ENCODE results near the gene SUMO3.

SUMO3 gene

GRCh38 chr21:44779417-44780136 is 38.3 kb downstream of the SUMO3 start:
- DNase-seq: no peak

DNA sequence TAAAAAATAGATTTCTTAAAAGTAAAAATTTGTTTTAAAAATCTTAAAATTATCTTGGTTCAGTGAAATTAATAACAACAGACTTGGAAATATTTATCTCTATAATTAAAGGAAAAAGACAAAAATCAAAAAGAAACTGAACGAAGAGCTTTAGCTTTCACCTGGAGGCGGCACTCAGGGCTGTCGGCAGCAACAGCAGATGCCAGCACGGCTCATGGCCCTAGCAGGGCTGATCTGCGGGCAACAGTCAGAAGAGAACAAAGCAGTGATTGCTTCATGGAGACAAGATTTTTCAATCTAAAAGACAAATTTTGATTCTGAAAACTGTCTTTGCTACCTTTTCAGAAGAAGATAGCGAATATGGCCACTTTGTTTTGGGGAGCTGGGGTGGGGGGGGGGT is 38.9 kb downstream of the SUMO3 start:
- no peak for TF ChIP-seq POLR2A (IDR thresholded peaks at IDR 0.05; ENCODE audit: low read length)
- TF ChIP-seq GATA1 (IDR thresholded peaks at IDR 0.05; ENCODE audit: low read depth, low read length): no peak
- no peak for DNase-seq

More at GRCh38 chr21:44779417-44780136, 38.3 kb downstream of the SUMO3 start:
- TF ChIP-seq POLR2A (IDR thresholded peaks at IDR 0.05; ENCODE audit: low read length) (no peak), GATA1 (IDR thresholded peaks at IDR 0.05; ENCODE audit: low read depth, low read length) (no peak)

- TF ChIP-seq POLR2A (IDR thresholded peaks at IDR 0.05; ENCODE audit: low read length): no peak
- no peak for TF ChIP-seq GATA1 (IDR thresholded peaks at IDR 0.05; ENCODE audit: low read depth, low read length)
- no peak for DNase-seq
These were observed 39.4 kb downstream of the SUMO3 start for GRCh38 chr21:44778499-44778911.

DNA sequence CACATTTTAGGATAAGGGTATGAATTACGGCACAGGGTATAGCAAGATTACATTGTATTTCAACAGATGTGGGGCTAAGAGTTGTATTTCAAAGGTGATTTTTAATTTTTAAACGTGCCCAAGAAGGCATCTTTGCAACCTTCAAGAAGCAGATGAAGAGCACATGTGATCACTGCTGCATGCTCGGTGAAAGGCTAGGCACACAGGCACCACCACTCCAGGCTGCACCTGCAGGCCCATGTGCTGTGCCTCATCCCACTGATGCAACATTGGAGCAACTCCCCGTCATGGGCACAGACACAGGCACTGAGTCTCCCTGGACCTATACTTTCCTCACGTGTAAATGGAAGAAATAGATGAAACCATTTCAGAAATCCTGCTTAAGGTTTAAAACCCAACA is 39.8 kb downstream of the SUMO3 start:
- no peak for TF ChIP-seq GATA1 (IDR thresholded peaks at IDR 0.05; ENCODE audit: low read depth, low read length)
- TF ChIP-seq POLR2A (IDR thresholded peaks at IDR 0.05; ENCODE audit: low read length): no peak
- DNase-seq: peak in 1 of 2 experiments; percentile 70

- TF ChIP-seq GATA1 (IDR thresholded peaks at IDR 0.05; ENCODE audit: low read depth, low read length) (no peak), POLR2A (IDR thresholded peaks at IDR 0.05; ENCODE audit: low read length) (no peak)
- DNase-seq: no peak
These were observed 42.9 kb downstream of the SUMO3 start for GRCh38 chr21:44774972-44775371.

DNA sequence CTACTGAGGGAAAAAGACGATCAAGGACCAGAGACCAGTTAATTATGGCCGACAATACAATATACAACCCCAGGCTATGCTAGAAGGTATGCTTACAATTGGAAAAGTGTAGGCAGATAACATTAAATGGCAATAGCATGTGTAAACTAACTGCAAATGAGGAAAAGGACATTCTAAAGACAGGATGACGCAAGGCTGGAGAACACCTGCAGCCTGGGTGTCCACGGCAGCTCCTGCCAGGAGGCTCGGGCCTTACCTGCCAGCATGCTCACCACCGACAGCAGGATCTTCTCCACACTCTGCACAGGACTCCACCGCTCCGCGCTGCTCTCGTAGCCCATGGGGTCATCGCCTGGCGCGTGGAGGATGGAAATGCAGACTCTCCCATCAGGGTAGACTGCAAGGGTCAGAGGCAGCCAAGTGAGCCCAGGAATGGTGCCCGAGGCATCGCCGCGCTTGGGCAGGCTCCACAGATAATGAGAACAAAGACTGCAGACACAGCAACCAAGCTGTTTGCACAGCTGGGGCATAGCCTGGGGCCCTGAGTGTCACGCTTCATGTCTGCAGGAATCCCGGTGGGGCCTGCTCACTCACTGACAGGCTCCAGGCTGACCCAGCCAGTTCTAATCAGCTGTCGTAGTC is 44.5 kb downstream of the SUMO3 start:
- no peak for DNase-seq
- TF ChIP-seq GATA1 (IDR thresholded peaks at IDR 0.05; ENCODE audit: low read depth, low read length) (no peak), POLR2A (IDR thresholded peaks at IDR 0.05; ENCODE audit: low read length) (no peak)

DNA sequence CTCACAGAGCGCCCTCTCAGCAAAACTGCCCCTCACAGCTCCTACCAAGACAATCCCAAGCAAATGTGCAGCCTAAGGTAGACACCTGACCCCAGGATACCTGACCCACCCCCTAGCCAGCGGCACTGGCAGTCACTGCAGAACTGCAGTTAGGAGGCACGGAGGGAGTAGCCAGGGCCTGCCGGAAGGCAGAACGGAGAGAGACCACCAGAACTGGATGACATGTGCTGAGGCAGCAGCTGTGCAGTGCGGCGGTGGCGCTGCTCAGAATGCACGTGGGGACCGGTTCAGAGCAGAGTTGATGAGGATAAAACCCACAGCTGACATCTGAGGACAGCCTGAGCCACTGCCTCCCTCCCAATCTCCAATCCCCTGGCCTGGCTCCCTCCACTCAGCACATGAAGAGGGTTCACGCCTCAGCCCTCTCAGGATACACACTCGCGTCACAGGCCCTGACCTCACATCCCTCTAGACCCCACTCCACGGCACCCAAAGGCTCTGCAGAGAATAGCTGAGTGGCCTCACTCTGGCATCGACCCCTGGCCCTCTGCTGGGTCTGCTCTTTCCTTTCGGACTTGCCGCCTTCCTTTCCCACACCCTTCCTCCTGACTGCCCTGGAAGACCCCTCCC is 45.9 kb downstream of the SUMO3 start:
- TF ChIP-seq GATA1 (IDR thresholded peaks at IDR 0.05; ENCODE audit: low read depth, low read length): no peak
- no peak for TF ChIP-seq POLR2A (IDR thresholded peaks at IDR 0.05; ENCODE audit: low read length)
- no peak for DNase-seq

DNA sequence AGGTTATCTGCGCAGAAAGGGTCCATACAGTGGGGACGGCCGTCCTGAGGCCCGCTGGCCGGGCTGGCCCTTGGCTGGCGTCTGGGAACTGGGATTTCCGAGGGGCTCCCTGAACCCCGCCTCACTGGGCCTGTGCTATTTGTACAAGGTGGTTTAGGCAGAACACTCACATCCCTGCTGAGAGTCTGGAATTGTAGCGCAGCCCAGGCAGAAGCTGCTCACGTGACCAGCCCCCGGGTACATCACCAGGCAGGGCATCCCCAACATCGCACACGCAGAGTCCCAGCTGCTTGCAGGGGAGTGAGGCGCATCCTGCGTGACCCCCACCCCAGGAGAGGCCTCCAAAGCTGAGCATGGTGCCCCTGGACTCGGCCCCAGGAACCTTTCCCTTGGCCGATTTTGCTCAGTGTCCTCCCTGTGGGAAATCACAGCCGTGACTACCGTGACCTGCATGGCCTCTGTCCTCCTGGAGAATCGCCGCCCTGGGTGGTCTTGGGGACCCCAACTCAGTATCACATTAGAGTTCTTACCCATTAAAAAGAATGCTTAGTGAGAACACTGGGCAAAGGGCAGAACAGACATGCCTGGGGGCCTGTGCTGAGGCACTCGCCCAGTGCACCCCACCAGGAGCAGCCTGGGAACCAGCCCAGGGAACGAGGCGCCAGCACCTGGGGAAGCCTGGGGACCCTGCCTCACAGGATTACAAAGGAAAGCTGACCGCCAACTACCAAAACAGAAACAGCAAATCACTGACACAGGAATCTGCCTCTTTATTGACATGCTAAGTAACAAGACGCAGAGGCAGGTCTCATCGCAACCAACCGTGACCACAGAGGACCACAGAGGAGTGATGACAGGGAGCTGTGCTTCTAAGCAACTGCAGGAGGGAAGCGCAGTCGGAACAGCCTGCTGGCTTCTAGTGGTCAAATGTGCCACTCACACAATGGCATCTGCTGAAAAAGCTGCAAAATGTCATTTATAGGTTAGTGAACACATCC is 49.7 kb downstream of the SUMO3 start:
- no peak for TF ChIP-seq POLR2A (IDR thresholded peaks at IDR 0.05; ENCODE audit: low read length)
- no peak for TF ChIP-seq GATA1 (IDR thresholded peaks at IDR 0.05; ENCODE audit: low read depth, low read length)
- no peak for DNase-seq

DNA sequence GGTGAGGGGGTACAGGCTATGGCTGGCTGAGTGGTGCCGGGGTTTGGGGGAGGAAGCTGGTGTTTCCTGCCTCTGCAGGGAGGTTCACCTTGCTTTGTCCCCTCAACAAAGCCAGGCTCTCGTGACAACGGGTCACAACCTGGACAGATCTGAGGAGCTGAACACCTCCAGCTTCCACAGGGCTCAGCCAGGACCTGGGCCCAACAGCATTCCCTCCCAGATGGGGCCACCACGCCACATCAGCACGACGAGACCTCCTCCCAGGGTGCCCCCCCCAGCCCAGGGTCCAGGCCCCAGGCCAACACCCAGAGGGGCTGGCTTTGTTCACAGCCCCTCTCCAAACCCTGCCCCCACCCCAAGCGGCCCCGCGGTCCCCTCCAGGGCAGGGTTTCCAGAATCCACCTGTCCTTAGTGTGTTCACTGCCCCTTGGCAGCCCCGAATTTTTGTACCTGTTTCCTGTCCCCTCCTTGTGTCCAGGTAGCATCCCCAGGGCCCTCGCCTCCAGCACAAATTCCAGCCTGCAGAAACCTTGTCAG is 51.0 kb downstream of the SUMO3 start:
- no peak for DNase-seq
- TF ChIP-seq POLR2A (IDR thresholded peaks at IDR 0.05; ENCODE audit: low read length) (no peak), GATA1 (IDR thresholded peaks at IDR 0.05; ENCODE audit: low read depth, low read length) (no peak)

- TF ChIP-seq GATA1 (IDR thresholded peaks at IDR 0.05; ENCODE audit: low read depth, low read length) (no peak), POLR2A (IDR thresholded peaks at IDR 0.05; ENCODE audit: low read length) (no peak)
- DNase-seq: no peak
These were observed 51.6 kb downstream of the SUMO3 start for GRCh38 chr21:44766014-44766817.

GRCh38 chr21:44765231-44766013 is 52.4 kb downstream of the SUMO3 start:
- peak; percentile 69 to 72 for DNase-seq
- TF ChIP-seq GATA1 (IDR thresholded peaks at IDR 0.05; ENCODE audit: low read depth, low read length) (no peak), POLR2A (IDR thresholded peaks at IDR 0.05; ENCODE audit: low read length) (no peak)

Measured in erythroblast (primary cell).